CD8-positive, alpha-beta memory T cell (primary cell): ENCODE results near the gene ULK4. TPM values are rescaled to one million over a fixed set of nuclear protein-coding genes. Genes with fewer than 3 reads are reported as not detected.
A peak's percentile ranks its signal among the peaks of the same experiment; 100 is the strongest.

ENCODE experiments used
- CTCF ChIA-PET: fragments of 350-600 bp; sonication (Branson Sonifier 250); formaldehyde crosslinking; loops from one replicate; lab custom pipeline; 2021; ENCODE audit warnings: antibody characterized with exemption; lab: Charles Lee
- POLR2A ChIA-PET: fragments of 350-600 bp; sonication (Branson Sonifier 250); formaldehyde crosslinking; loops from one replicate; lab custom pipeline; 2021; ENCODE audit warnings: antibody characterized with exemption; lab: Charles Lee
- DNase-seq, 5 donors: peaks; one replicate each; pipeline versions ENCODE4 v3.0.0 to v3.0.0-alpha.2; 2020 to 2022; ENCODE audit warnings: mixed read lengths in 1 of 5
- H3K27ac ChIP-seq: one replicate; pipeline ENCODE4 v1.7.0; 2013; ENCODE audit warnings: low read depth, mild to moderate bottlenecking, low read length, moderate library complexity
- H3K27me3 ChIP-seq: 2 replicates; pipeline ENCODE4 v1.7.0; 2013; ENCODE audit warnings: low read length, mild to moderate bottlenecking; ENCODE audit not compliant: insufficient read depth, poor library complexity, severe bottlenecking
- H3K36me3 ChIP-seq: 2 replicates; pipeline ENCODE4 v1.7.0; 2013; ENCODE audit warnings: mild to moderate bottlenecking, low read length, moderate library complexity; ENCODE audit not compliant: insufficient read depth
- H3K4me1 ChIP-seq: 2 replicates; pipeline ENCODE4 v1.7.0; 2013; ENCODE audit warnings: mild to moderate bottlenecking, low read length, moderate library complexity; ENCODE audit not compliant: insufficient read depth
- H3K4me3 ChIP-seq: 2 replicates; pipeline ENCODE4 v1.7.0; 2013; ENCODE audit warnings: mild to moderate bottlenecking, low read length
- H3K9me3 ChIP-seq: 2 replicates; pipeline ENCODE4 v1.7.0; 2013; ENCODE audit warnings: mild to moderate bottlenecking, low read length
- H3K27ac Mint-ChIP-seq, 8 donors: one replicate each; pipeline ENCODE4 v1.8.0; 2020 to 2021; ENCODE audit warnings: mixed read lengths in 8 of 8, mild to moderate bottlenecking in 6 of 8, inconsistent platforms in 3 of 8, moderate library complexity in 3 of 8
- H3K27me3 Mint-ChIP-seq, 2 donors: one replicate each; pipeline ENCODE4 v1.8.0; 2020 to 2021; ENCODE audit warnings: mixed read lengths in 2 of 2, mild to moderate bottlenecking in 1 of 2, moderate library complexity in 1 of 2
- H3K36me3 Mint-ChIP-seq, 3 donors: one replicate each; pipeline ENCODE4 v1.8.0; 2020 to 2021; ENCODE audit warnings: mixed read lengths in 3 of 3, inconsistent platforms in 1 of 3, mild to moderate bottlenecking in 1 of 3
- H3K4me1 Mint-ChIP-seq, 3 donors: one replicate each; pipeline ENCODE4 v1.8.0; 2020 to 2021; ENCODE audit warnings: mixed read lengths in 3 of 3, inconsistent platforms in 1 of 3, mild to moderate bottlenecking in 1 of 3
- H3K4me3 Mint-ChIP-seq, 7 donors: one replicate each; pipeline ENCODE4 v1.8.0; 2020 to 2021; ENCODE audit warnings: mixed read lengths in 7 of 7, mild to moderate bottlenecking in 6 of 7, moderate library complexity in 4 of 7, inconsistent platforms in 2 of 7
- H3K9me3 Mint-ChIP-seq, 5 donors: one replicate each; pipeline ENCODE4 v1.8.0; 2020 to 2022; ENCODE audit warnings: mixed read lengths in 5 of 5, mild to moderate bottlenecking in 3 of 5, moderate library complexity in 2 of 5, inconsistent platforms in 1 of 5
- polyA plus RNA-seq: library from polyadenylated mRNA; unstranded; fragments of 300-500 nt; fragmentation: Illumina TruSeq; gene quantifications from one replicate; pipeline ENCODE4 v1.2.3, GENCODE V29; 2021
- total RNA-seq, 2 experiments: library from RNA; stranded (reverse); gene quantifications; one replicate each; pipeline ENCODE4 v1.2.3, GENCODE V29; 2021

ULK4 gene
- 10 to 100 TPM; 12.3 to 12.7 TPM for total RNA-seq
- polyA plus RNA-seq, result 10.4 TPM

DNA sequence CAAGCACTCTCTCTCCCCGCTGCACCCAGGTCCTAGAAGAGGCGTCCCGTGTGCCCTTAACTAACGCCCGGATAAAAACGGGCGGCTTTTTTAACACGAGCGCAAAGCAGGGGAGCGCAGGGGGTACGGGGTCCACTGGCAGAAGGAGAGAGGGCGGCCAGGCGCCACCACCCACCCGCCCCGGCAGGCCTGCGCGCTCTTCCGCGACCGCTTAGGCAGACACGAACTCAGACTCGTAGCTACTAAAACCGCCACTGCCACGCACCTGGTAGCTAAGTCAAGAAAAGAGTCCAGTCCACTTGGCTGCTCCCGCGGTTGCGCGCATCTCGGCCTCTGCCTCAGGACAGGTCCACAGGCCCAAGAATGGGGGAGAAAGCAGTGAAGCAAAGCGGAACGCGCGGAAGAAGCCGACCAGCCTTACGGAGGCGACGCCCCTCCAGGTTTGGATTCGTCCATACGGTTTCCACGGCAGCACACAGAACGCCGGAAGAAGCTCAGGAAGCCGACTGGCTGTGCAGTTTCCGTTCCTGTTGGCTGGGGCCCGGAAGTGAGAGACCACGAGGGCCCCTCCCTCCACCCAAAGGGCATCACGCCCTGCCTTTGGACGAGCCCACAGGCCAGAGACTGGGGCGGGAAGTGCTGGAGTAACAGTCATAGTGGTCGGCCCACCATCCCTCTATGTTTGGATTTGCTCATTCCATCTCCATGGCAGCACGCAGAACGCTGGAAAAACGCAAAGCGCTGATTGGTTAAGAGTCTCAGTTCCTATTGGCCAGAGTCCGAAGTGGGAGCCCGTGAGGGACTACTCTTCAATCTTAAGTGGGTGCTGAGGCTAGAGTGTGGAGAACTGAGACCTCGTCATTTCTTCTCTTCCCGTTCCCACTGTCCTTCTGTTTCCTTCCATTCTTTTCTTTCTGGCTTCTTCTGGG, at the start of gene ULK4:
ULK4 (minus strand) TSS at position 353 of the 929 bp plus-strand sequence. CDS start 7,344 bp downstream, outside the sequence.
- Mint-ChIP-seq H3K27ac (peak within 1 kb of the TSS; percentile 94 to 100 (median 98)), H3K9me3 (no peaks in the 10 kb centered on the region), H3K36me3 (peaks cover 0 to 15% (median 0%) of the 10 kb centered on the region in 3 donors), H3K4me1 (peaks cover 15 to 27% (median 25%) of the 10 kb centered on the region in 3 donors), H3K4me3 (peak within 1 kb of the TSS; percentile 92 to 99 (median 96)), H3K27me3 (no peaks in the 10 kb centered on the region)
- Histone ChIP-seq H3K36me3 (no peaks in the 10 kb centered on the region), H3K27ac (peak within 1 kb of the TSS; percentile 89), H3K4me1 (peaks cover 13% of the 10 kb centered on the region), H3K4me3 (peak within 1 kb of the TSS; percentile 85), H3K9me3 (no peaks in the 10 kb centered on the region), H3K27me3 (no peaks in the 10 kb centered on the region)
- POLR2A ChIA-PET, result interaction anchor here (0.6 to 1.7 kb wide), 9 partner anchors 9 to 1677 kb away, joined by 3 to 9 read pairs (median 5); partner anchors contain the start of genes CTNNB1 and TRAK1
- CTCF ChIA-PET, result interaction anchor here (1.0 to 2.5 kb wide), 2 partner anchors 51 to 137 kb away, joined by 3 to 10 read pairs; no protein-coding TSS in a partner anchor
- peak; percentile 89 to 97 (median 96) for DNase-seq

DNA sequence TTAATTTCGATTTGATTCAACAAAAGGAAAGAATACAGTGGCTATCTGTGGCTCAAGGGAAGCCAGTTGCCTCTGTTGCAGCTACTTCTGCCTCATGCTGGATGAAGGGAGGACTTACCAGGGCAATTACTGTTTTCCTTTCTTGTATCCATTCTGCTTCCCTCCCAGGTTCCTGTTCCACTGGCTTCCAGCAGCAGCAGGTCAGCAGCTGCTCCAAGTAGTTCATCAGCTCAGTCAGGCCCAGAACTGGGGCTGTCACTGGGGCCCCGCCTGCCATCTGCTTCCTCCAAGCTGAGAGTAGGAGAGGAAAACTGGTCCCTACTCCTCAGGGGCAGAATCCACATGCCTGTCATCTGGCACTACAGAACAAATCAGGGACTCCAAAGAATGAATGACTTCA, 48.6 kb upstream of the ULK4 start:
- ChIA-PET POLR2A (interaction anchor here (0.6 kb wide), 1 partner anchor 12 kb away, joined by 4 read pairs; no protein-coding TSS in a partner anchor), CTCF (no interaction called here)
- Mint-ChIP-seq H3K36me3 (peaks cover 0 to 10% (median 0%) of the 10 kb centered on the region in 3 donors), H3K27me3 (no peaks in the 10 kb centered on the region), H3K9me3 (no peaks in the 10 kb centered on the region), H3K27ac (peak overlapping the region in 1 of 8 donors; percentile 0), H3K4me1 (peaks cover 23% of the 10 kb centered on the region in 3 donors), H3K4me3 (no peak overlapping the region)
- Histone ChIP-seq H3K27me3 (no peaks in the 10 kb centered on the region), H3K27ac (no peak overlapping the region), H3K4me3 (no peak overlapping the region), H3K9me3 (no peaks in the 10 kb centered on the region), H3K4me1 (peaks cover 17% of the 10 kb centered on the region), H3K36me3 (no peaks in the 10 kb centered on the region)
- no peak for DNase-seq

DNA sequence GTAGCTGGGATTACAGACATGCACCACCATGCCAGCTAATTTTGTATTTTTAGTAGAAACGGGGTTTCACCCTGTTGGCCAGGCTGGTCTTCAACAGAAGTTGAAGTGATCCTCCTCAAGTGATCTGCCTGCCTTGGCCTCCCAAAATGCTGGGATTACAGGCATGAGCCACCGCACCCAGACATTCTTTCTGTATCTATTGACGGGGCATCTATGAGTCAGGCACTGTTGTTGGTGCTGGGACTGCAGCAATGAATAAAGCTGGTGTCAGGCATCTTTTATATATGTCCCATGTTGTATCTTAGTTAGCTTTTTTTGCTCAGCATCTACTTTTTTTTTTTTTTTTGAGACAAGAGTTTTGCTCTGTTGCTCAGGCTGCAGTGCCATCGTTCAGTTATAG, 47.6 kb upstream of the ULK4 start:
- no peak overlapping the region for H3K4me3 Mint-ChIP-seq

DNA sequence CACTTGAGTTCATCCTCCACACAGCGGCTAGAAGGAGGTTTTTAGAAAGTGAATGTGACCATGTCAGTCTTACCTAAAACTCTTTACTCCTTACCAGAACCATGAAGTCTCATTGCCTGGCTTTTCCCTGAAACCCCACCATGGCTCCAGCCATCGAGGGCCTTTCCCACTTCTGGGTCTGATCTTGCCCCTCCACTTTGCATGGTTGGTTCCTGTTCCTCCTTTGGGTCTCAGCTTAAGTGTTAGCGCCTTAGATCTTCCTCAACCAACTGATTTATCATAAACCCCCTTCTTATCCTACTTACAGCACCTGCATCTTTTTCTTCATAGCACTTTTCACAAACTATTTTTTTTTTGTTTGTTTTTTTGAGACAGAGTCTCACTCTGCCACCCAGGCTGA, 45.9 kb upstream of the ULK4 start:
- Histone ChIP-seq H3K27ac (no peak overlapping the region), H3K27me3 (no peaks in the 10 kb centered on the region), H3K9me3 (no peaks in the 10 kb centered on the region), H3K36me3 (no peaks in the 10 kb centered on the region), H3K4me3 (no peak overlapping the region), H3K4me1 (peaks cover 4% of the 10 kb centered on the region)
- peaks cover 0 to 2% (median 0%) of the 10 kb centered on the region in 3 donors for H3K36me3 Mint-ChIP-seq
- no peaks in the 10 kb centered on the region for H3K27me3 Mint-ChIP-seq
- POLR2A ChIA-PET, result no interaction called here
- CTCF ChIA-PET, result interaction anchor here (1.0 kb wide), 1 partner anchor 11 kb away, joined by 3 read pairs; no protein-coding TSS in a partner anchor
- no peak for DNase-seq
- H3K4me3 Mint-ChIP-seq, result no peak overlapping the region
- no peaks in the 10 kb centered on the region for H3K9me3 Mint-ChIP-seq
- H3K27ac Mint-ChIP-seq, result peak overlapping the region in 2 of 8 donors; percentile 6 to 60
- H3K4me1 Mint-ChIP-seq, result peaks cover 5 to 6% (median 6%) of the 10 kb centered on the region in 3 donors

More for the DNA sequence above, 47.6 kb upstream of the ULK4 start:
- Histone ChIP-seq H3K27me3 (no peaks in the 10 kb centered on the region), H3K4me3 (no peak overlapping the region), H3K4me1 (peaks cover 8% of the 10 kb centered on the region), H3K9me3 (no peaks in the 10 kb centered on the region), H3K36me3 (no peaks in the 10 kb centered on the region), H3K27ac (no peak overlapping the region)
- no peak for DNase-seq
- Mint-ChIP-seq H3K27ac (peak overlapping the region in 1 of 8 donors; percentile 6), H3K36me3 (peaks cover 0 to 7% (median 0%) of the 10 kb centered on the region in 3 donors), H3K27me3 (no peaks in the 10 kb centered on the region), H3K4me1 (peaks cover 12 to 13% (median 12%) of the 10 kb centered on the region in 3 donors), H3K9me3 (no peaks in the 10 kb centered on the region)
- ChIA-PET POLR2A (no interaction called here), CTCF (interaction anchor here (0.9 kb wide), 1 partner anchor 17 kb away, joined by 3 read pairs; no protein-coding TSS in a partner anchor)

DNA sequence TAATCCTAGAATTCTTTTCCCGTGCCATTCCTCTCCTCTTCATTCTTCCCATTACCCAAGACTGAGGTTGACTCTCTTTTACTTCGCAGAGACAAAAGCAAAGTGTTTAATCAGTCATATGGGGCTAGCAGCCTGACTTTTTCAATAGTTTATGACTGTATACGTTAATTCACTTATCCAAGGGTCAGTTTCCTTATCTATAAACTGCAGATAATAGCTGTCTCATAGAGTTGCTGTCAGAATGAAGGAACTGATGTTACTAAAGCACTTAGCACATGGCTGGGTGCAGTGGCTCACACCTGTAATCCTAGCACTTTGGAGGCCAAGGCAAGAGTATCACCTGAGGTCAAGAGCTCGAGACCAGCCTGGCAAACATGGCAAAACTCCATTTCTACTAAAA, 43.5 kb upstream of the ULK4 start:
- Histone ChIP-seq H3K27ac (no peak overlapping the region), H3K27me3 (no peaks in the 10 kb centered on the region), H3K9me3 (no peaks in the 10 kb centered on the region), H3K4me1 (no peaks in the 10 kb centered on the region), H3K4me3 (no peak overlapping the region), H3K36me3 (no peaks in the 10 kb centered on the region)
- ChIA-PET POLR2A (no interaction called here), CTCF (no interaction called here)
- Mint-ChIP-seq H3K27ac (peak overlapping the region in 1 of 8 donors; percentile 80), H3K4me1 (no peaks in the 10 kb centered on the region), H3K27me3 (peaks cover 0 to 1% of the 10 kb centered on the region in 2 donors), H3K9me3 (peaks cover 0 to 2% (median 0%) of the 10 kb centered on the region in 5 donors), H3K4me3 (no peak overlapping the region), H3K36me3 (peaks cover 0 to 5% (median 3%) of the 10 kb centered on the region in 3 donors)
- no peak for DNase-seq

DNA sequence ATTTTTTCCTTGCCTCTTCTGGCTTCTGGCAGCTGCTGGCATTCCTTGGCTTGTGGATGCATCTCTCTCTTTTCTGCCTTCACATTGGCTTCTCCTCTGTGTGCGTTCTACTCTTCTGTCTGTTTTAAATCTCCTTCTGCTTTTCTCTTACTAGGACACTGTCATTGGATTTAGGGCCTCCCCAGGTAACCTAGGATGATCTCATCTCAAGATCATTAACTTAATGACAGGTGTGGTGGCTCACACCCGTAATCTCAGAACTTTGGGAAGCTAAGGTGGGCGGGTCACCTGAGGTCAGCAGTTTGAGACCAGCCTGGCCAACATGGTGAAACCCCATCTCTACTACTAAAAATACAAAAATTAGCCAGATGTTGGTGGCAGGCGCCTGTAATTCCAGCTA, 40.9 kb upstream of the ULK4 start:
- no peak for DNase-seq

DNA sequence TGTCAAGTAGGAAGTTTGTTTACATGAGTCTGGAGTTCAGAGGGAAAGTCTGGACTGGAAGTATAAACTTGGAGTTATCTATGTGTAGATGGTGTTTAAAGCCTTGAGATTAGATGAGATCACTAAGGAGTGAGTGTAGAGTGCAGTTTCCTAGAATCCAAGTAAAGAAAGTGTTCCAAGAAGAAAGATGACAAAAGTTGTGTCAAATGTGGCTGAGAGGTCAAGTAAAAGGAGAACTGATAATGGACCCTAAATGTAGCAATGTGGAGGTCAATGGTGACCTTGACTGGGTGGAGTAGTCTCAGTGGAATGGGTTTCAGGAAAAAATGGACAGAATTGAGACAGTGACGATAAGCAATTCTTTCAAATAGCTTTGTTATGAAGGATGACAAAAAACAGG, 39.9 kb upstream of the ULK4 start:
- H3K4me3 Mint-ChIP-seq, result no peak overlapping the region
- H3K36me3 Mint-ChIP-seq, result peaks cover 0 to 5% (median 3%) of the 10 kb centered on the region in 3 donors
- H3K4me1 Mint-ChIP-seq, result no peaks in the 10 kb centered on the region
- no peak overlapping the region for H3K27ac Mint-ChIP-seq
- no peak for DNase-seq
- H3K9me3 Mint-ChIP-seq, result peaks cover 0 to 2% (median 0%) of the 10 kb centered on the region in 5 donors
- Histone ChIP-seq H3K9me3 (no peaks in the 10 kb centered on the region), H3K4me3 (no peak overlapping the region), H3K27ac (no peak overlapping the region), H3K4me1 (no peaks in the 10 kb centered on the region), H3K36me3 (no peaks in the 10 kb centered on the region), H3K27me3 (no peaks in the 10 kb centered on the region)
- peaks cover 0 to 1% of the 10 kb centered on the region in 2 donors for H3K27me3 Mint-ChIP-seq
- ChIA-PET POLR2A (no interaction called here), CTCF (no interaction called here)

More for the DNA sequence above, 40.9 kb upstream of the ULK4 start:
- Mint-ChIP-seq H3K27ac (peak overlapping the region in 1 of 8 donors; percentile 15), H3K4me1 (no peaks in the 10 kb centered on the region), H3K36me3 (peaks cover 0 to 5% (median 3%) of the 10 kb centered on the region in 3 donors), H3K27me3 (peaks cover 0 to 1% of the 10 kb centered on the region in 2 donors), H3K9me3 (peaks cover 0 to 2% (median 0%) of the 10 kb centered on the region in 5 donors), H3K4me3 (no peak overlapping the region)
- POLR2A ChIA-PET, result no interaction called here
- Histone ChIP-seq H3K27me3 (no peaks in the 10 kb centered on the region), H3K27ac (no peak overlapping the region), H3K36me3 (no peaks in the 10 kb centered on the region), H3K9me3 (no peaks in the 10 kb centered on the region), H3K4me1 (no peaks in the 10 kb centered on the region), H3K4me3 (no peak overlapping the region)
- CTCF ChIA-PET, result no interaction called here
